HepG2 (cell line): ENCODE data around the gene ULK4. TPM values are rescaled to one million over a fixed set of nuclear protein-coding genes. Genes with fewer than 3 reads are reported as not detected.

Experiments used
- ATAC-seq: fragments of 200-7000 bp; cut with Tn5 transposase; 3 replicates; pipeline ENCODE4 v1.9.1; 2020; ENCODE audit warnings: mild to moderate bottlenecking, moderate library complexity
- BruUV-seq: library from RNA; stranded (reverse); fragments of 400-500 nt; replicated peaks from 2 replicates; lab custom pipeline; 2021; lab: Mats Ljungman, UMichigan
- CTCF ChIA-PET: fragments of 300-600 bp; formaldehyde crosslinking; extraction: SDS; loops from one replicate; lab custom pipeline; 2021; ENCODE audit warnings: low total read pairs, inconsistent platforms, low intra/inter-chr PET ratio; lab: Yijun Ruan, JAX
- POLR2A ChIA-PET: fragments of 350-600 bp; sonication (Branson Sonifier 250); formaldehyde crosslinking; loops from one replicate; lab custom pipeline; 2020; ENCODE audit warnings: antibody characterized with exemption, inconsistent platforms; lab: Yijun Ruan, JAX
- DNase-seq: peaks from one replicate; pipeline ENCODE4 v3.0.0-alpha.2; 2015; ENCODE audit warnings: low spot score
- FAIRE-seq: peaks from 3 replicates; lab custom pipeline; 2011; peaks lifted over from hg19 to GRCh38; lab: Jason Lieb, UNC
- H2AFZ ChIP-seq: one replicate; pipeline ENCODE4 v1.6.1; 2011; ENCODE audit warnings: low read length, inconsistent platforms
- H3K27ac ChIP-seq: fragments of 300-600 bp; 3 replicates; pipeline ENCODE4 v1.8.0; 2011; ENCODE audit warnings: mixed run types, mild to moderate bottlenecking, mixed read lengths, low read length, inconsistent platforms; ENCODE audit not compliant: insufficient read depth; ENCODE audit errors: extremely low read length
- H3K27me3 ChIP-seq, 2 experiments: fragments of 200-600 bp in 1 of 2; 2 replicates in 1 of 2; 3 replicates in 1 of 2; pipeline versions ENCODE4 v1.6.0 to v1.8.0; 2011; ENCODE audit warnings: low read length in 2 of 2, mild to moderate bottlenecking in 2 of 2, moderate library complexity in 2 of 2, inconsistent platforms in 1 of 2; ENCODE audit not compliant: insufficient read depth in 2 of 2, control insufficient read depth in 1 of 2
- H3K36me3 ChIP-seq, 2 experiments: fragments of 200-600 bp in 1 of 2; replicated peaks in 1 of 2; 2 replicates in 1 of 2; 3 replicates in 1 of 2; pipeline versions ENCODE4 v1.5.1 to v1.8.0; 2011; ENCODE audit warnings: low read length in 2 of 2, inconsistent platforms in 1 of 2; ENCODE audit not compliant: insufficient read depth in 2 of 2, control insufficient read depth in 1 of 2
- H3K4me1 ChIP-seq: 2 replicates; pipeline ENCODE4 v1.5.1; 2012; ENCODE audit warnings: low read length, inconsistent platforms; ENCODE audit not compliant: insufficient read depth
- H3K4me2 ChIP-seq: 2 replicates; pipeline ENCODE4 v1.6.0; 2011; ENCODE audit warnings: low read depth, low read length, inconsistent platforms
- H3K4me3 ChIP-seq, 3 experiments: fragments of 200-600 bp in 1 of 3; sonication (generic), shearing (Covaris generic) in 1 of 3; replicated peaks in 1 of 3; 2 replicates each; pipeline ENCODE4 v1.5.1; 2011 to 2016; ENCODE audit warnings: low read length in 3 of 3, inconsistent platforms in 2 of 3, low read depth in 2 of 3, mild to moderate bottlenecking in 2 of 3, control low read depth in 1 of 3, mixed read lengths in 1 of 3; ENCODE audit not compliant: insufficient read depth in 1 of 3
- H3K79me2 ChIP-seq: one replicate; pipeline ENCODE4 v1.6.1; 2011; ENCODE audit warnings: low read length, inconsistent platforms; ENCODE audit not compliant: insufficient read depth
- H3K9ac ChIP-seq: 2 replicates; pipeline ENCODE4 v1.6.0; 2011; ENCODE audit warnings: mild to moderate bottlenecking, low read depth, low read length, inconsistent platforms; ENCODE audit not compliant: insufficient read depth
- H3K9me3 ChIP-seq: 2 replicates; pipeline ENCODE4 v1.5.1; 2012; ENCODE audit warnings: mild to moderate bottlenecking, low read length
- H4K20me1 ChIP-seq: 2 replicates; pipeline ENCODE4 v1.6.0; 2011; ENCODE audit warnings: inconsistent platforms, mild to moderate bottlenecking, low read length, moderate library complexity; ENCODE audit not compliant: insufficient read depth
- GMEB1 ChIP-seq: sonication (generic); formaldehyde crosslinking; IDR thresholded peaks from 2 replicates; pipeline ENCODE4 v1.5.1; 2020; ENCODE audit warnings: missing genetic modification reagents, mild to moderate bottlenecking, borderline replicate concordance
- HIC2 ChIP-seq: sonication (generic); formaldehyde crosslinking; IDR thresholded peaks from 2 replicates; pipeline ENCODE4 v1.9.0; 2022; ENCODE audit warnings: low read depth, missing genetic modification reagents
- HNF4G ChIP-seq, 2 experiments: sonication (generic) in 1 of 2; formaldehyde crosslinking in 1 of 2; IDR thresholded peaks; 2 replicates each; pipeline versions ENCODE4 v1.4.0 to v1.6.1; 2011 to 2020; ENCODE audit warnings: borderline replicate concordance in 2 of 2, low read depth in 2 of 2, mild to moderate bottlenecking in 2 of 2, low read length in 1 of 2, missing genetic modification reagents in 1 of 2, moderate library complexity in 1 of 2
- MIER3 ChIP-seq: IDR thresholded peaks from 2 replicates; pipeline ENCODE4 v1.6.1; 2016; ENCODE audit warnings: missing compliant biosample characterization, borderline replicate concordance
- NR1H2 ChIP-seq: sonication (generic); formaldehyde crosslinking; IDR thresholded peaks from 2 replicates; pipeline ENCODE4 v1.8.1; 2022; ENCODE audit warnings: low read depth, missing genetic modification reagents, borderline replicate concordance
- NR2F6 ChIP-seq, 2 experiments: IDR thresholded peaks; 2 replicates each; pipeline ENCODE4 v1.6.1; 2016; ENCODE audit warnings: antibody characterized with exemption in 1 of 2, mild to moderate bottlenecking in 1 of 2
- POLR2G ChIP-seq: fragments of 200-400 bp; formaldehyde crosslinking; IDR thresholded peaks from 2 replicates; pipeline ENCODE4 v1.6.1; 2018; ENCODE audit warnings: mild to moderate bottlenecking, low read depth, low read length, moderate library complexity
- SALL1 ChIP-seq: sonication (generic); formaldehyde crosslinking; IDR thresholded peaks from 2 replicates; pipeline ENCODE4 v1.8.0; 2022; ENCODE audit warnings: mild to moderate bottlenecking, missing genetic modification reagents
- SP140L ChIP-seq: sonication (generic); formaldehyde crosslinking; IDR thresholded peaks from 2 replicates; pipeline ENCODE4 v1.4.0; 2020; ENCODE audit warnings: missing genetic modification reagents, borderline replicate concordance
- ZFP1 ChIP-seq: IDR thresholded peaks from 2 replicates; pipeline ENCODE4 v1.6.1; 2016
- ZFP90 ChIP-seq: sonication (generic); formaldehyde crosslinking; IDR thresholded peaks from 2 replicates; pipeline ENCODE4 v1.8.0; 2022; ENCODE audit warnings: missing genetic modification reagents, mild to moderate bottlenecking, inconsistent platforms, borderline replicate concordance
- ZNF10 ChIP-seq: sonication (generic); formaldehyde crosslinking; IDR thresholded peaks from 2 replicates; pipeline ENCODE4 v1.4.0; 2020; ENCODE audit warnings: mild to moderate bottlenecking, low read depth, missing genetic modification reagents, borderline replicate concordance
- ZNF292 ChIP-seq: sonication (generic); formaldehyde crosslinking; IDR thresholded peaks from 2 replicates; pipeline ENCODE4 v1.8.1; 2022; ENCODE audit warnings: mild to moderate bottlenecking, low read depth, missing genetic modification reagents, borderline replicate concordance
- ZNF331 ChIP-seq: sonication (generic); formaldehyde crosslinking; IDR thresholded peaks from 2 replicates; pipeline ENCODE4 v1.4.0; 2020; ENCODE audit warnings: missing genetic modification reagents
- ZNF570 ChIP-seq: sonication (generic); formaldehyde crosslinking; IDR thresholded peaks from 2 replicates; pipeline ENCODE4 v1.4.0; 2020; ENCODE audit warnings: mild to moderate bottlenecking, missing genetic modification reagents, borderline replicate concordance
- ZNF589 ChIP-seq: sonication (generic); formaldehyde crosslinking; conservative IDR thresholded peaks from 2 replicates; pipeline ENCODE4 v1.8.0; 2022; ENCODE audit warnings: mild to moderate bottlenecking, moderate library complexity, missing genetic modification reagents
- ZNF740 ChIP-seq: sonication (generic); formaldehyde crosslinking; IDR thresholded peaks from 2 replicates; pipeline ENCODE4 v1.4.0; 2020; ENCODE audit warnings: missing genetic modification reagents
- ZNF891 ChIP-seq: sonication (generic); formaldehyde crosslinking; IDR thresholded peaks from 2 replicates; pipeline ENCODE4 v1.5.0; 2020; ENCODE audit warnings: mild to moderate bottlenecking, missing genetic modification reagents
- ZSCAN22 ChIP-seq: sonication (generic); formaldehyde crosslinking; IDR thresholded peaks from 2 replicates; pipeline ENCODE4 v1.4.0; 2020; ENCODE audit warnings: mild to moderate bottlenecking, missing genetic modification reagents
- WGBS: methylation state at CpG from one replicate; pipeline ENCODE4 v1.1.6; 2017; ENCODE audit warnings: low lambda C conversion rate; 5-methylcytosine and 5-hydroxymethylcytosine counted together
- in situ Hi-C: cut with HindIII; loops from 2 replicates; pipeline ENCODE4 v1.10.0; 2017; ENCODE audit warnings: low pct_unique_long_range_greater_than_20kb; ENCODE audit not compliant: extremely low pct_ligation_motif_present
- intact Hi-C: fragments of 100-400 bp; cut with micrococcal nuclease; formaldehyde crosslinking; loops from one replicate; pipeline ENCODE4 v1.10.0; 2022; ENCODE audit not compliant: unreplicated experiment
- polyA plus RNA-seq, 8 experiments: library from polyadenylated mRNA; depleted of rRNA in 3 of 8; stranded (reverse) in 7 of 8; unstranded in 1 of 8; fragments of >200 nt; fragmentation: Illumina TruSeq in 4 of 8; extraction: Trizol in 4 of 8; gene quantifications; 2 replicates each; pipeline versions ENCODE4 v1.2.1 to v1.2.3, GENCODE V29; 2011 to 2016; ENCODE audit warnings: low read depth in 4 of 8, missing spikeins in 1 of 8, mixed read lengths in 1 of 8; ENCODE audit not compliant: insufficient read depth in 1 of 8
- total RNA-seq, 5 experiments: library from RNA; depleted of rRNA; stranded (reverse); fragments of >200 nt; fragmentation: Illumina TruSeq; extraction: Trizol; gene quantifications; 2 replicates each; pipeline ENCODE4 v1.2.3, GENCODE V29; 2016; ENCODE audit warnings: low read depth in 1 of 5

The ULK4 gene
- total and polyA plus RNA-seq, 2 of the 13 experiments (the other 11 are each of a cell fraction or from before 2014, with no cell fraction given) = 6.7 to 11.8 TPM

GRCh38 chr3:42009456-42009855 is 47.6 kb upstream of the ULK4 start (continued):
- no peak for TF ChIP-seq ZSCAN22 (CRISPR knock-in tag)
- TF ChIP-seq NR2F6 (IDR thresholded peaks at IDR 0.05) = no peak
- no peak for TF ChIP-seq NR2F6 (CRISPR knock-in tag; IDR thresholded peaks at IDR 0.05)

GRCh38 chr3:42007785-42008184 is 45.9 kb upstream of the ULK4 start:
- TF ChIP-seq ZNF589 (CRISPR knock-in tag) = no peak
- no peak for TF ChIP-seq ZNF570 (CRISPR knock-in tag)
- no peak for TF ChIP-seq ZNF891 (CRISPR knock-in tag)
- TF ChIP-seq POLR2G = no peak
- TF ChIP-seq GMEB1 (CRISPR knock-in tag) = no peak
- no peak for TF ChIP-seq ZNF740
- no peak for TF ChIP-seq NR1H2 (CRISPR knock-in tag)
- TF ChIP-seq SALL1 = no peak
- no peak for TF ChIP-seq HNF4G (IDR thresholded peaks at IDR 0.05; ENCODE audit: borderline replicate concordance, low read depth, low read length)
- no peak for TF ChIP-seq HNF4G (CRISPR knock-in tag; IDR thresholded peaks at IDR 0.05; ENCODE audit: borderline replicate concordance, low read depth)
- no peak for TF ChIP-seq HIC2 (CRISPR knock-in tag)
- TF ChIP-seq ZNF292 (CRISPR knock-in tag) = no peak
- no peak for TF ChIP-seq ZNF10 (CRISPR knock-in tag)
- no peak for TF ChIP-seq MIER3 (CRISPR knock-in tag)
- TF ChIP-seq SP140L (CRISPR knock-in tag) = no peak
- no peak for TF ChIP-seq ZFP1 (CRISPR knock-in tag)
- no peak for TF ChIP-seq ZFP90 (CRISPR knock-in tag)
- no peak for TF ChIP-seq ZNF331 (CRISPR knock-in tag)
- Histone ChIP-seq H3K4me1 (0 out of 2 replicates have a peak, but pooled peaks cover 10% of the 10 kb centered on the region), H3K9me3 (no peaks in the 10 kb centered on the region), H3K79me2 (no peaks in the 10 kb centered on the region), H2AFZ (no peak overlapping the region), H3K27ac (no peak overlapping the region), H3K4me2 (no peak overlapping the region), H3K36me3 (no peaks in the 10 kb centered on the region), H3K9ac (no peak overlapping the region), H3K27me3 (peaks cover 0 to 1% of the 10 kb centered on the region in 2 experiments; a peak in 1 of 5 replicates), H4K20me1 (no peaks in the 10 kb centered on the region), H3K4me3 (no peak overlapping the region)
- ChIA-PET POLR2A (no interaction called here), CTCF (no interaction called here)
- ATAC-seq = no peak
- intact Hi-C loops = no loop called here
- no peak for FAIRE-seq
- in situ Hi-C loops = loop anchor here (25.0 kb wide), 1 partner anchor 180 kb away; no protein-coding TSS in a partner anchor
- WGBS = 48% methylated on average over 2 of the region's 3 CpGs
- DNase-seq = no peak
- BruUV-seq = no TSS peak
